ENCODE results near the gene ERG. TPM values are rescaled to one million over a fixed set of nuclear protein-coding genes. Genes with fewer than 3 reads are reported as not detected.

The ERG gene
- total and polyA plus RNA-seq, 7 donors, result 2.7 to 14.5 (median 7.6) TPM

DNA sequence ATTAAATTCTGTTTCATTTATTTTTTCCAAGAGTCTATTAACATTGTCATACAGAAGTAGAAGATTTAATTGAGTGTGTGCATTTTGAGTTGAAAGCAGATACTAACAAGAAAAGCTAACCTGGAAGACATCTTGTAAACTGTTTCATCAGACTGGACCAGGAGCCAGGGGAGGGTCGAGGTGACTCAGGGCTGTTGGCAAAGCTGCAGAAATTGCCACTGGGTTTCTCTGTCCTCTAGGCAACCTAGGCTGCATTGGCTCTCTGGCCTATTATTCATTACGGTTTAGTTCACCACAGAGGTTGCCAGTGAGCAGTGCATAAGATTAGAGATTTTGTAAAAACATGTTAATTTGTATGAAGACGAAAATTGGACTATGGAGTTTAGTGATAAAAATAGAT is 27.5 kb downstream of the ERG start:
- TF ChIP-seq, protein P1, sequence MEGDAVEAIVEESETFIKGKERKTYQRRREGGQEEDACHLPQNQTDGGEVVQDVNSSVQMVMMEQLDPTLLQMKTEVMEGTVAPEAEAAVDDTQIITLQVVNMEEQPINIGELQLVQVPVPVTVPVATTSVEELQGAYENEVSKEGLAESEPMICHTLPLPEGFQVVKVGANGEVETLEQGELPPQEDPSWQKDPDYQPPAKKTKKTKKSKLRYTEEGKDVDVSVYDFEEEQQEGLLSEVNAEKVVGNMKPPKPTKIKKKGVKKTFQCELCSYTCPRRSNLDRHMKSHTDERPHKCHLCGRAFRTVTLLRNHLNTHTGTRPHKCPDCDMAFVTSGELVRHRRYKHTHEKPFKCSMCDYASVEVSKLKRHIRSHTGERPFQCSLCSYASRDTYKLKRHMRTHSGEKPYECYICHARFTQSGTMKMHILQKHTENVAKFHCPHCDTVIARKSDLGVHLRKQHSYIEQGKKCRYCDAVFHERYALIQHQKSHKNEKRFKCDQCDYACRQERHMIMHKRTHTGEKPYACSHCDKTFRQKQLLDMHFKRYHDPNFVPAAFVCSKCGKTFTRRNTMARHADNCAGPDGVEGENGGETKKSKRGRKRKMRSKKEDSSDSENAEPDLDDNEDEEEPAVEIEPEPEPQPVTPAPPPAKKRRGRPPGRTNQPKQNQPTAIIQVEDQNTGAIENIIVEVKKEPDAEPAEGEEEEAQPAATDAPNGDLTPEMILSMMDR (IDR thresholded peaks at IDR 0.05), result no peak
- no peak overlapping the region for H3K27ac ChIP-seq
- H3K4me3 ChIP-seq, result no peak overlapping the region
- H3K36me3 ChIP-seq (ENCODE audit: insufficient read depth in 1 of 2, low read depth in 1 of 2), result no peaks in the 10 kb centered on the region
- no peaks in the 10 kb centered on the region for H3K9me3 ChIP-seq
- ATAC-seq, result no peak
- intact Hi-C loops (cut with DNase I), result no loop called here
- H3K4me1 ChIP-seq, result no peaks in the 10 kb centered on the region
- 38 to 45% (median 40%) methylated on average over 3 of the region's 3 CpGs for WGBS, 3 donors
- no peak for DNase-seq
- H3K27me3 ChIP-seq (ENCODE audit: insufficient read depth in 3 of 3, low read length in 2 of 3), result peaks cover 0 to 3% (median 1%) of the 10 kb centered on the region in 3 donors

DNA sequence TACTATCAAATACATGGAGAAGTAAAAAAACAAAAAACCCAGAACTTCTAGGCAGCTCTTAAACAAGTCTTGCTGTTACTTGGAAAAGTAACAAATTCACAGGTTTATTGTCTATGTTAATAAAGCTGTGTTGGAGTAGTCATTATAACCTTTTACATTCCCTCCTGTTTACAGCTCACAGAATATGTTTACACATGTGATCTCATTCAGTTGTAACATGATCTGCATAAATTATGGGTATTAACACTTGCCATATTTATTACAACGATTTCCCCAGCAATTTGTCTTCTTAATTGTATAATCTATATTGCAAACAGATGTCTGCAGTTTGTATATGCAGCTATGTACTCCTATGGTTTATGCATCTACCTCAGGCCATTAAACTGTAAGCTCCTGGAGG is 28.6 kb downstream of the ERG start:
- Histone ChIP-seq H3K9me3 (no peaks in the 10 kb centered on the region), H3K27ac (no peak overlapping the region), H3K4me3 (no peak overlapping the region), H3K27me3 (ENCODE audit: insufficient read depth in 3 of 3, low read length in 2 of 3) (peaks cover 0 to 3% (median 0%) of the 10 kb centered on the region in 3 donors), H3K4me1 (no peaks in the 10 kb centered on the region), H3K36me3 (ENCODE audit: insufficient read depth in 1 of 2, low read depth in 1 of 2) (no peaks in the 10 kb centered on the region)
- WGBS, 3 donors, result 35 to 41% (median 36%) methylated on average over 1 of the region's 1 CpG
- intact Hi-C loops (cut with DNase I), result no loop called here
- ATAC-seq (no peak), DNase-seq (no peak)
- TF ChIP-seq, protein P1 (IDR thresholded peaks at IDR 0.05), result no peak

DNA sequence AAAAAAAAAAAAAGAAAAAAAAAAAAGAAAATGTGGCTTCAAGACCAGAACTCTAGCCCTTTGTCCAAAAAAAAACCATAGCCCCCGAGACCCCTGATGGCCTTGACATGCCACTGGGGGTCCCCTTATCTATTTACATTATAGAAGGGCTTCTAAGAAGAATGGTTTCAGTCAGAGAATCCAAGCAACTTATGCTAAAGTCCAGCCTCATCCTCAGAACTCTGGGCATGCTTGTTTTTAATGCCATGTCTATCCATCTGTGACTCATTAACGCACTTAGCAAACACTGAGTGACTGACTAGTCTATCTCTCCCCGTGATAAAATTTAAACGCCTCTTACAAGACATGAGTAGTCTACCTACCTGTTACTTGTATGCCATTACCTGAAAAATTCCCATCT is 29.3 kb downstream of the ERG start:
- no peaks in the 10 kb centered on the region for H3K4me1 ChIP-seq
- H3K9me3 ChIP-seq, result no peaks in the 10 kb centered on the region

DNA sequence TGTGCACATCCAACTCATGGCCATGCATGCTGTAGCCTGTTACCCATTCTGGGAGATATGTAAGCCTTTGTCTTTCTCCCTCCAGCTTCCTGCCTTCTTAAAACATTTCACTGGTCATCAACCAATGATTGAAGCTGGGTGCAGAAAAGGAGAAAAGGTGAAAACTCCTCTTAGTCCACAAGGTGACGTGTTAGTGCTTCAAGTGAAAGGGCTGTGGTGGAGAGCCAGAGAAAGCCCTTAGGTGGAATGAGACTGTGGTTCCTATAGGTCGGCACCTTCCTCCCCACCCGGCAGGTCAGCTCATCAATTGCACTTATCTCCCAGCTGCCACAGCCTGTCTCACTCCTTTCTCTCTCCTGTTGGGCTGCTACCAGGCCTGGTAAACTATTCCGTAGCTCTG is 30.4 kb downstream of the ERG start:
- no peaks in the 10 kb centered on the region for H3K4me1 ChIP-seq
- no peak for ATAC-seq
- no peaks in the 10 kb centered on the region for H3K36me3 ChIP-seq (ENCODE audit: insufficient read depth in 1 of 2, low read depth in 1 of 2)
- 75 to 80% (median 75%) methylated on average over 4 of the region's 4 CpGs for WGBS, 3 donors
- intact Hi-C loops (cut with DNase I), result no loop called here
- H3K27me3 ChIP-seq (ENCODE audit: insufficient read depth in 3 of 3, low read length in 2 of 3), result peaks cover 0 to 3% (median 0%) of the 10 kb centered on the region in 3 donors
- TF ChIP-seq, protein P1 (IDR thresholded peaks at IDR 0.05), result no peak
- DNase-seq, result no peak
- no peak overlapping the region for H3K27ac ChIP-seq
- no peak overlapping the region for H3K4me3 ChIP-seq
- H3K9me3 ChIP-seq, result no peaks in the 10 kb centered on the region

More for the DNA sequence above, 29.3 kb downstream of the ERG start:
- 77 to 83% (median 81%) methylated on average over 4 of the region's 4 CpGs for WGBS, 3 donors
- Histone ChIP-seq H3K27me3 (ENCODE audit: insufficient read depth in 3 of 3, low read length in 2 of 3) (peaks cover 0 to 3% (median 0%) of the 10 kb centered on the region in 3 donors), H3K4me3 (no peak overlapping the region), H3K27ac (no peak overlapping the region), H3K36me3 (ENCODE audit: insufficient read depth in 1 of 2, low read depth in 1 of 2) (no peaks in the 10 kb centered on the region)
- ATAC-seq (no peak), DNase-seq (no peak)
- intact Hi-C loops (cut with DNase I), result no loop called here
- TF ChIP-seq, protein P1 (IDR thresholded peaks at IDR 0.05), result no peak

DNA sequence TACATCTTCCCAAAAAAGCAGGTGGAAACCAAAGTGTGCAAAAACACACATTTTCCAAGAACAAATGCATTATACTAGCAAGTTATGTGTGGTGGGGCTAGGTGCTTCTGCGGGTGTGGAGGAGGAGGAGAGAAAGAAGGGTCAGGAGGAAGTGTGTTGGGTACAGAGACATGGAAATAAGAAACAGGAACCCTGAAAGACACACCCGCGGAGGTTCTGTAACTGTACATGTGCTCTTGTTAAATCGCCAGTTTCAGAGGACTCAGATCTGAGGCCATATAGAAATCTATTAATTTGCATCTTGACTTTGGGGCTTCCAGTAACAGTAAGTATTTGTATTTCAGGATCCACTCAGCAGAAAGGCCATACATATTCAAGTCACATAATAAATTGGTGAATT is 30.9 kb downstream of the ERG start:
- ATAC-seq (no peak), DNase-seq (no peak)
- Histone ChIP-seq H3K4me1 (no peaks in the 10 kb centered on the region), H3K27me3 (ENCODE audit: insufficient read depth in 3 of 3, low read length in 2 of 3) (peaks cover 0 to 2% (median 0%) of the 10 kb centered on the region in 3 donors), H3K9me3 (no peaks in the 10 kb centered on the region), H3K36me3 (ENCODE audit: insufficient read depth in 1 of 2, low read depth in 1 of 2) (no peaks in the 10 kb centered on the region), H3K27ac (no peak overlapping the region), H3K4me3 (no peak overlapping the region)
- intact Hi-C loops (cut with DNase I), result no loop called here
- TF ChIP-seq, protein P1 (IDR thresholded peaks at IDR 0.05), result no peak
- 67 to 82% (median 77%) methylated on average over 4 of the region's 4 CpGs for WGBS, 3 donors
